ENCODE data around the gene NAA10. TPM values are rescaled to one million over a fixed set of nuclear protein-coding genes. Genes with fewer than 3 reads are reported as not detected.

Gene NAA10
- total RNA-seq, 1 donor from 2014 or later: 120 TPM

- DNase-seq (ENCODE audit: low read depth): no peak
Measured at GRCh38 chrX:153885968-153886903, 48.6 kb downstream of the NAA10 start, which contains the start of gene L1CAM. Gene L1CAM, minus strand, starts transcription at chrX:153886173. Its CDS starts 10,337 bp downstream, at chrX:153875836.

GRCh38 chrX:153885208-153885787 is 49.5 kb downstream of the NAA10 start:
- no peak for DNase-seq (ENCODE audit: low read depth)

- DNase-seq (ENCODE audit: low read depth): no peak
Measured at GRCh38 chrX:153884590-153884989, 50.2 kb downstream of the NAA10 start.

- DNase-seq (ENCODE audit: low read depth): no peak
Measured at GRCh38 chrX:153884136-153884535, 50.7 kb downstream of the NAA10 start.

- DNase-seq (ENCODE audit: low read depth): no peak
Measured at GRCh38 chrX:153883163-153883843, 51.5 kb downstream of the NAA10 start.

GRCh38 chrX:153882557-153882956 is 52.3 kb downstream of the NAA10 start:
- DNase-seq (ENCODE audit: low read depth): no peak

- no peak for DNase-seq (ENCODE audit: low read depth)
Measured at GRCh38 chrX:153882086-153882498, 52.7 kb downstream of the NAA10 start.

- DNase-seq (ENCODE audit: low read depth): no peak
Measured at GRCh38 chrX:153881281-153881680, 53.6 kb downstream of the NAA10 start.

- DNase-seq (ENCODE audit: low read depth): no peak
Measured at GRCh38 chrX:153880440-153880815, 54.4 kb downstream of the NAA10 start.

GRCh38 chrX:153879741-153880439 is 54.9 kb downstream of the NAA10 start:
- no peak for DNase-seq (ENCODE audit: low read depth)

Small RNAs within 50 kb of the gene (microRNA-seq; reads per million reads assigned to microRNA genes)
- not detected for gene MIR3202-1
- not detected for gene MIR3202-2

Other genes starting within 250 kb of the NAA10 start
- gene SLC6A8, start 247.1 kb downstream of the NAA10 start, total RNA-seq: 20.7 and 39.8 TPM in 2 replicates
- gene BCAP31, start 210.7 kb downstream of the NAA10 start, total RNA-seq: 150 and 162 TPM in 2 replicates
- gene ABCD1, start 210.2 kb downstream of the NAA10 start, total RNA-seq: 53.8 and 71.6 TPM in 2 replicates
- 5.1 and 11.9 TPM in 2 replicates for gene PLXNB3, start 170.8 kb downstream of the NAA10 start, total RNA-seq
- 252 and 340 TPM in 2 replicates for gene SRPK3, start 154.0 kb downstream of the NAA10 start, total RNA-seq
- gene IDH3G, start 140.7 kb downstream of the NAA10 start, total RNA-seq: 92.7 and 104 TPM in 2 replicates
- gene SSR4, start 140.4 kb downstream of the NAA10 start, total RNA-seq: 155 and 228 TPM in 2 replicates
- gene PDZD4, start 104.5 kb downstream of the NAA10 start, total RNA-seq: 0.47 and 1.4 TPM in 2 replicates
- 24.6 and 44.9 TPM in 2 replicates for gene L1CAM, start 48.9 kb downstream of the NAA10 start, total RNA-seq
- 0.48 and 1.0 TPM in 2 replicates for gene AVPR2, start 30.4 kb downstream of the NAA10 start, total RNA-seq
- gene ARHGAP4, start 8.8 kb downstream of the NAA10 start, total RNA-seq: 12.8 and 18.2 TPM in 2 replicates
- gene RENBP, start 9.6 kb upstream of the NAA10 start, total RNA-seq: 2.5 and 2.7 TPM in 2 replicates
- 27.1 and 33.8 TPM in 2 replicates for gene HCFC1, start 36.8 kb upstream of the NAA10 start, total RNA-seq
- gene TMEM187, start 37.7 kb upstream of the NAA10 start, total RNA-seq: 10.9 and 11.9 TPM in 2 replicates
- 83.3 and 90.4 TPM in 2 replicates for gene IRAK1, start 84.9 kb upstream of the NAA10 start, total RNA-seq
- gene MECP2, start 162.7 kb upstream of the NAA10 start, total RNA-seq: 28.5 and 29.9 TPM in 2 replicates
- gene OPN1LW, start 209.2 kb upstream of the NAA10 start, total RNA-seq: not detected in 2 replicates
- not detected in 2 replicates for gene OPN1MW, start 247.6 kb upstream of the NAA10 start, total RNA-seq

Data from myocyte (in vitro differentiated cells).